ENCODE results near the gene ANKRD13B.
A peak's percentile ranks its signal among the peaks of the same experiment; 100 is the strongest.
"Not testable (repeated sequence)": the region's sequence is repeated elsewhere in the genome, so short reads cannot be mapped to it uniquely, and the experiment has no call there.

Gene ANKRD13B

GRCh38 chr17:29592850-29593551, at the start of gene ANKRD13B:
Gene ANKRD13B (plus strand): TSS chr17:29593132. CDS start chr17:29593622, 490 bp downstream.
- no peak for DNase-seq

- no peak for DNase-seq
Observed at GRCh38 chr17:29544066-29544465, 48.9 kb upstream of the ANKRD13B start.

- DNase-seq, result no peak
Observed at GRCh38 chr17:29546085-29546484, 46.8 kb upstream of the ANKRD13B start.

- no peak for DNase-seq
Observed at GRCh38 chr17:29546830-29547229, 46.1 kb upstream of the ANKRD13B start.

GRCh38 chr17:29549177-29549923, 43.6 kb upstream of the ANKRD13B start:
- no peak for DNase-seq

GRCh38 chr17:29555840-29556239, 37.1 kb upstream of the ANKRD13B start:
- no peak for DNase-seq

- no peak for DNase-seq
Observed at GRCh38 chr17:29557085-29557738, 35.7 kb upstream of the ANKRD13B start.

- DNase-seq, result no peak
Observed at GRCh38 chr17:29557739-29558116, 35.2 kb upstream of the ANKRD13B start.

GRCh38 chr17:29558139-29558538, 34.8 kb upstream of the ANKRD13B start:
- DNase-seq, result not testable (repeated sequence)

- DNase-seq, result no peak
Observed at GRCh38 chr17:29559640-29560039, 33.3 kb upstream of the ANKRD13B start.

- peak; percentile 81 for DNase-seq
Observed at GRCh38 chr17:29560316-29560715, 32.6 kb upstream of the ANKRD13B start.

- DNase-seq, result peak; percentile 48
Observed at GRCh38 chr17:29561554-29562517, 31.1 kb upstream of the ANKRD13B start.

- DNase-seq, result no peak
Observed at GRCh38 chr17:29562615-29563014, 30.3 kb upstream of the ANKRD13B start.

- no peak for DNase-seq
Observed at GRCh38 chr17:29563816-29564215, 29.1 kb upstream of the ANKRD13B start.

GRCh38 chr17:29565643-29566472, 27.1 kb upstream of the ANKRD13B start:
- peak; percentile 29 for DNase-seq

- peak; percentile 77 for DNase-seq
Observed at GRCh38 chr17:29566473-29567303, 26.2 kb upstream of the ANKRD13B start, which contains the start of gene ABHD15. Gene ABHD15 (minus strand): TSS chr17:29567037. CDS start chr17:29566966, 71 bp downstream.

- DNase-seq, result no peak
Observed at GRCh38 chr17:29567304-29567553, 25.7 kb upstream of the ANKRD13B start.

- peak; percentile 54 for DNase-seq
Observed at GRCh38 chr17:29567554-29568330, 25.2 kb upstream of the ANKRD13B start.

- peak; percentile 54 for DNase-seq
Observed at GRCh38 chr17:29568331-29569244, 24.3 kb upstream of the ANKRD13B start, which contains the start of gene TP53I13. Gene TP53I13 (plus strand): TSS chr17:29568701. CDS start chr17:29568759, 58 bp downstream.

All from inflammatory macrophage treated with lipopolysaccharide for 4 hours (primary cell).